Measurements from ENCODE around the gene RASGEF1B. TPM values are rescaled to one million over a fixed set of nuclear protein-coding genes. Genes with fewer than 3 reads are reported as not detected.

Gene RASGEF1B
- total RNA-seq, 1 donor from 2014 or later, result 0.34 TPM

DNA sequence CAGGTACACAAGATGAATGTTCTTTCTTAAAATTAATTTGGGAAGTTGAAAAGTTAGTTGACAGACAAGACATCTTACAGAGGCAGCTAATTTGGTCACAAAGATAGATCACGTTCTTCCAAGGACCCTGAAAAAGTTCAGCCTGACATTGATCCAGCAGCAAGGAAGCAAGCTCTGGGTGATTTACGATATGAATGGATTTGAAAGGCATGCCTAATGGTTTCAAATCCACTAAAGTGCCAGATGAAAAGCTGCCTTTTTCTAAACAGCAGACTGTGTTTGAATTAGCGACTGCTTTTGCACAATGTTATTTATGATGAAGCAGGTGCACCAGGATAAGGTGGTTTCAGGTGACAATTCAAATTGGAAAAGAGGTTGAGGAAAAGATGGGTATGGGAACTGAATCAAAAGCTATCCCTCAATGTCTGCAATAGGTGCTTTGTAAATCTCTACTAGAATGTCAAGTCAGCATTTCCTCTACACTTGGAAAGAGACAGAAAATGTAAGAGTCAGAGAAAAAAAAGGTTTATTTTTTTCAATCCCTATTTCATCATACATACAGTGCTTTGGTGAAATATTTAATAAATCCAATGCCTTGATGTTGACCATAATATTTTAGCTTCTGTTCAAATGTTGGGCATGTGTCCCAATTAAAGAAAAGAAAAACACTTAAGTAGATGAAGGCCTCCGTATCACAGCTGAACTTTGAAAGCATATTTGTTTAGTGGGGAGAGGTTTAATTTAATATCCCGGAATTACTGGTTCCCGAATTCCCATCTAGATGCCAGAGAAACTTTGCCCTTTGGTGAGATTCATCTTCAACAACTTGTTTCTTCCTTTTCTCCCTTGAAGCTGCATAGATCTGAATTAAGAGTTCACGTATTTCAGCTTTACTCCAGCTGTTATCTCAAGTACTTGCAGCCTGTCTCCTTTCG lies 6.0 kb downstream of the RASGEF1B start:
- DNase-seq, result no peak

DNA sequence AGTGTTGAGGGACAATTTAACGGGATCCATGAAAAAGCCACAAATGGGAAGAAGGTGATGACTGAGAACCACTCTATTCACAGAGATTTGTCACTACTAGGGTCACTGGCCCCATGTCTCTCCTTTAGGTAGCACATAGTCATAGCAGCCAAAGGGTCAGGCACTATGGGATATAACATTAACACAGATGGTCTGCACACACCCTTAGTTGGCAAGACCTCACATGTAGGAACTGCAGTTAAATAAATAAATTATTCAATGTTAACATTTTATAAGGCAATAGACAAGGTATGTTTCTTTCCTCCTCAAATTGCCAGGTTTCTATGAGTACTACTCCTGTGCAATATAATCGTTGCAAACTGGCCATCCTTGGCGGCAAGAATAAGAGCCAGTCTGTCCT lies 10.9 kb downstream of the RASGEF1B start:
- no peak for DNase-seq

DNA sequence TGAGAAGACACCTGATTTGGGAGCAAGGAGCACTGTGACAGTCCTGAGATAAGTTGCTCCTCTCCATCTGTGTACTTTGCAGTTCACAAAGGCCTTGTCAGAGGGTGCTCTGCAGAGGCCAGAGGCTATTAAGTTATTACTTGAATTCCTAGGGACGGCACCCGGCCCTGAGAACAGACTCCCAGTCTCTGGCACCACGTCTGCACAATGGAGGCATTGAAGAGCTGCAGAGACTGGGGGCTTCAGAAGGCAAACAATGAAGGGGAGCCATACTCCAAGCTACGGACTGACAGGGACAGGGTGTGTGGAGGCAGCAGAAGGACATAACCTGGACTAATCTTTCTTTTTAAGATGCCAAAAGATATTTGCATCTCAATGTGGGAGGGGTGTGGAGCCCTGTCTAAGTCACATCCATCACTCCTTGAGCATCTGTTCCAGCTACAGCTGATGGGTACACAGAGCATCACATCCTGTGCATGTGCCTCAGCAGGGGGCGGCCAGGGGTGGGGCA lies 11.5 kb downstream of the RASGEF1B start:
- DNase-seq, result no peak

DNA sequence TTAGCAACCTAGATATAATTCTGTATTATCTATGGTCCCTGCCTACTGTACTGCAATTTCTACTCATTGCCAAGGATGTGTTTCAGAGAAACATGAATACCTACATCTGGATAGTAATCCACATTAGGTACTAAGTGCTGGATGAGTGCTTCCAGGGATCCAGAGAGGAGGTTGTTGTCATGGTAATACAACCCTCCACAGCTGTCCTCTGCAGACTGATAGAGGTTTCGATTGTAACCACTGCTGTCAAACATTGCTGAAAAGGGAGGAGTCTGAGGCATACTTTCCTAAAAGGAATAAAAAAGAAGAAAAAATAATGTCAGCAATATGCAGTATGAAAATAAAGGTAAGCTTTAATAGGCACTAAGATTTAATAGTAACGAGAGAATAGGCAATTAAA lies 12.5 kb downstream of the RASGEF1B start:
- no peak for DNase-seq

DNA sequence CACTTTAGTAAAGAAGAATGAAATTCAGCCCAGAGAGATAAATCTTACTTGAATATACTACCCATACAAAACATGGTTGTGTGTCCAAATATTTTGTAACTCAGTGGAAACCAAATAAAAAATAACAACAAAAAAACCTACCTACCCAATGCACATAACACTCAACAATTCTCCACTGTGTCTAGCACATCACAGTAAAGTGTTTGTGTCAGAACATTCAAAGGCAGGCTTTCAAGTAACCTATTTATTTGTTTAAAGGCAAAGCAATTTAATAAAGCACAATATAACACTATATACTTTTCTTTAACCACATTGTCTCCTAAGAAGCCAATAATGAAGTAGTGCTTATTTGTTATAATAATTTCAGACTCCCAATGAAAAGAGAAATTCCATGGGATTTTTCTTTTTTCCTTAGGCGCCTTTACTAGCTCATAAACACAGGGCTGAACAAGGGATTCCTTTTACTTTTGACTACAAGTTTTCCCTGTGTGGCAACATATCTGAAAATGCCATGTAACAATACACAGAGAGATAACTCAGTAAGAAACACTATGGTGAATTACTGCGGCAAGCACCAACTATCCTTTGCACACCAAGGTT lies 13.7 kb downstream of the RASGEF1B start:
- no peak for DNase-seq

DNA sequence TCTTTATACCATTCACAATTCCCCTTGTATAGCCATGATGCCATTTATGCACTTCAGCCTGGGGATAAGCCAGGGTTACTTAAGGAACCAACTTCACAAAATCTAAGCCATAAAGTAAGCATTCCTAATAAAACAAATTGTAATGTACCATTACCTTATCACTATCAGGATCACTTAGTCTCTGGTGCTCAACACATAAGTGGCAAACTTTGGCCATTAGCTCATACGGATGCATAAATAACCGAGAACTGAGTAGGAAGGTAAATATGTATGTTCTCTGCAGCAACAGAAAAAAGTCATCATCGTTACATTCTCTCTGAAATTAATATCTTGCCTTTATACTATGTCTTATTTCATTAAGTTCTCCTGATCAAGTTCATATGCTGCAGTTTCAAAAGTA lies 14.4 kb downstream of the RASGEF1B start:
- no peak for DNase-seq

DNA sequence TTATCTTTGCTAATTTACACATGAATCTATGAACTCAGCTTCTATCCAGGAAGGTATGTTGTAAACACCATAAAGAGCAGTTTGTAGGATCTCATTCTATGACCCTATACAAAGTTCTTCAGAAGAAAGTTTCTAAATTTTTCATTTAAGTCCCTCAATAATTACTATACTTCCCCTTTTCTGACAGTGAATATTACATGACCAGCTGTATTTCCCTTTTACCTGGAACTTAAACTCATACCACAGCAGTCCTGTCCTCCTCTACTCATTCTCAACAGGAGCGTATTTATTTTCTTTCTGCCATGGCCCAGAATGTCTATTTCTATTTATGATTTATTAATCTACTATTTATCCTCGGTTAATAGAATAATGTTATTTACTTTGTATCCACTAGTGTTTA lies 15.8 kb downstream of the RASGEF1B start:
- no peak for DNase-seq

DNA sequence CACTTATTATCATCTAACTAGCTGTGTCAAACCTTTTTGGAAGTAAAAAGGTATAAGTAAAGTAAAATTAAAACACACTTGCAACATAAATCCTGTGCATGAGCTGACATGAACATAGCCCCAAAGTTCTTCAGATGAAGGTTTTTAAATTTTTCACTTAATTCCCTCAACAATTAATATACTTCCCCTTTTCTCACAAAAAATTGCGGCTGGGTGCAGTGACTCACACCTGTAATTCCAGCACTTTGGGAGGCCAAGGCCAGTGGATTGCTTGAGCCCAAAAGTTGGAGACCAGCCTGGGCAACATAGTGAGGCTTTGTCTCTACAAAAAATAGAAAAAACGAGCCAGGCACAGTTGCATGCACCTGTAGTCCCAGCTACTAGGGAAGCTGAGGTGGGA lies 16.8 kb downstream of the RASGEF1B start:
- no peak for DNase-seq

DNA sequence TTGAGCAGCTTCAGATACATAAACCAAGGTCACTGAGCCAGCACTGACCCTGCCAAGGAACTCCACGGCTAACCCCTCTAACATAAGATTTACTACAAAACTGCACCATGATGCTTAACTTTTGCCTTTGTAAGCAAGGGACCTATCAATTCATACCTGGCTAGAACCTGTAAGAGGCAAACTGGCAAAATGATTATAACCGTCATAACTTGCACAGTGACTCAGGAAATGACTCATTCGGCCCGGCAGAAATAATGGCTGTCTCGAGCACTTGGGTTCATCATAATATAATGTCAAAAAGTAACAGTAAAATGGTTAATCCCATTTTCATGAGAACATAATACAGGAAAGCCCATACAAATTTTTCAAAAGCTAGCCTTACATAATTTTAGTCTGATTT lies 17.2 kb downstream of the RASGEF1B start:
- no peak for DNase-seq

DNA sequence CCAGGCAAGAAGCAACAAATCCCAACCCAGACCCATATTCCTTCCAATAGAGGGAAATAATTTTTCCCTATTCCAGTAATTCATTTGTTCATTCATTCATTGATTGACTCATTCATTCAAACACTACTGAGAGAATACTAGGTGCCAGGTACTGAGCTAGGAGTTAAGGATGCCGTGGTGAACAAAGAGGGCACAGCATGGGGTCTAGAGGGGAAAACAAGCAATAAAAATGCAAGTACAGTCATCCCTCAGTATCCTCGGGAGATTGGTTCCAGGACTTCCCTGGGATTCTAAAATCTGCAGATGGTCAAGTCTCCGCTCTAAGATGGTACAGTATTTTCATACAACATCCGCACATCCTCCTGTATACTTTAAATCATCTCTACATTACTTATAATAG lies 18.7 kb downstream of the RASGEF1B start:
- no peak for DNase-seq

DNA sequence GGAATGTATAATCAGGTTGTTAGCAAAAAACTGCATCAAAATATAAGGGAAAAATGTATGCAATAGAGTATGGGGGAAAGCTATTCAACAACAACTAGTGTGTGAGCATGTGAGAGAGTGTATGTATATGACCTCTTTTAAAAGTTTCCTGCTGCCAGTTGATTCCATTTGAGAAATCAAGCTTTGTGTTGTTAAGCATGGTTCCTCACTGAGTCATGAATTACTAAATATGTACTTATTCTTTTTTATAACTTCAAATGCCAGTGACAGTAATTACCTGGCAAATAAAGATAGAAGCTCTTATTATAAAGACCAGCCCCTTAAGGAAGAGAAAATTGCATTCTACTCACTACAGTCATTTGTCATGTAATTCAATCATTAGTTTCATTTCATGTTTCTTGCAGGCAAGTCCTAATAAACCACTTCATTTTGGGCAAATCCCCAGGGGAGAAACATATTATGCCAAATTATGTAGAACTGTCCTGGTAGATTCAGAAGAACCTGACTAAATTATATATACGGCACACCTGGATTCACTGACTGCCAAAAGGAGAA lies 19.2 kb downstream of the RASGEF1B start:
- no peak for DNase-seq

DNA sequence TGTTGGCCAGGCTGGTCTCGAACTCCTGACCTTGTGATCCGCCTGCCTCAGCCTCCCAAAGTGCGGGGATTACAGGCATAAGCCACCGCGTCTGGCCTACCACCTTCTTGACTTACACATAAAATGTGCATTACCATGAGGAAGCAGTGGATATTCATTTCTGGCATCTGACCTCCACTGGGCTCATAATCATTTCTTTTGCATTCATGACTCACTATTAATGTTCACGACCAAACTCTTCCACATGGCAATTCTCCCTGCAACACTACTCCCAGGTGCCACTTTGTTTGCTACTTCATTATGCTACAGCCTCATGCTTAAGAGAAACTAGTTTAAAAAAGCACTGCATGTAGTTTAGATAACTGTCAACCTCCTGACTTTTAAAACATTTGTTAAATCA lies 22.7 kb downstream of the RASGEF1B start:
- DNase-seq, result no peak

DNA sequence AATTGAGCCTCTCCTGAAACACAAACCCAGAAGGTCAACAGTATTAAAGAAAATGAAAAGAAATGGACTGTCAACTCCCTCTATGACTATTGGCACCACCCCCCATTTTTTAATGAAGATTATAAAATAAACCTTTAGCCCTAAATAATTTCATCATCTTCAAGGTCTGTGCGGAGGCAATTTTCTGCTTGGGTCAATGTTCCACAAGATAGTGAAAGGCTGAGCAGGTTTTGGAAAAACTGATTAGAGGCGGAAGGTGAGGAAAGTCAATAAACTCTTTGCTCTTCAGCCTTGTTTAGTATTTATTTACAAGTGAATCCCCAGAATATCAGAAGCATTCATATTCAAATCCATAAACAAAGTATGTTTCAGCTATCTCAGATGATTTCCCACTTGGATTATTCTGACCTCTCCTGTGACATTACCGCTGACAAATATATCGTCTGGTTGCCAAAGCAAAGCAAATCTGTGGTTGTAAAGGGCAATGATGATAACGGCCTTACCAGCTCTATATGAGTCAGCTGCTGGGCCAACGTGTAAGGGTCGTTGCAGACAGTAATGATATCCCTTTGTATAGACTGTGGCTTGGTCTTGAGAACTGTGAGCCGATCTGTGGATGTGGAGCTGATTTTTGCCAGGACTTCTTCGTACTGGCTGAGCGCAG lies 24.0 kb downstream of the RASGEF1B start:
- no peak for DNase-seq

DNA sequence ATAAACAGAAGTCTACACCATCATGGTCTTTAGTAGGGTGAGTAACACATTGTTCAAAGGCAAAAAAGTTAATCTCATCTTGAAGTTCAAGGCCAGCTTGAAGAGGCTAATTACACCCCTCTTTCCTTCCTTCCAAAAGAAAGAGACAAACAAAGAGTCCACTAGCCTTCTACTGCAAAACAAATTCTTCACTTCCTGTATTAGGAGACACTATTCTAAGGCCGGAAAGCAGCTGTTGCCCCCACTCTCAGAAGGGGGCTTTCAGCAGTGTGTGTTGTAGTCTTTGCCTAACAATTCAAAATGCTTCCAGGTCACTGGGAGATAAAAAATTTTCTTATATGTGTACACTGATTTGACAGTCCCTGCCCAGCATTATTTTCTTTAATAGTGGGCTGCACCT lies 25.1 kb downstream of the RASGEF1B start:
- DNase-seq, result no peak

DNA sequence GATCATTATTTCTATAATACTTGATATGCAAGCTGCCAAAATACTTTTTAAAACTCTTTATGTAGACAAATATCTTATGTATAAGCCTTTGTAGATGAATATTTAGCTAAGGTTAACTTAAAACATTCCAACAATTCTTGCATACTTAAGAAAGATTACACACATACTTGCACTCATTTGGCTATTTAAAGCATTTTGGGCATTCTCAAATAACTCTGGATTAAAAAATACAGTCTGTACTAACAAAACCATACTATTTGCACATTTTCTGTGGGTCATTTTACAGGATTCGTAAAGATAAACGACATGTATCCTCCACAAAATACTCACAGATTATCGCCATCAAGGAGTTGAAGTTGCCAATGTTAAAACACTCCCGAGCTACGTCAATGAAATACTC lies 26.5 kb downstream of the RASGEF1B start:
- no peak for DNase-seq

DNA sequence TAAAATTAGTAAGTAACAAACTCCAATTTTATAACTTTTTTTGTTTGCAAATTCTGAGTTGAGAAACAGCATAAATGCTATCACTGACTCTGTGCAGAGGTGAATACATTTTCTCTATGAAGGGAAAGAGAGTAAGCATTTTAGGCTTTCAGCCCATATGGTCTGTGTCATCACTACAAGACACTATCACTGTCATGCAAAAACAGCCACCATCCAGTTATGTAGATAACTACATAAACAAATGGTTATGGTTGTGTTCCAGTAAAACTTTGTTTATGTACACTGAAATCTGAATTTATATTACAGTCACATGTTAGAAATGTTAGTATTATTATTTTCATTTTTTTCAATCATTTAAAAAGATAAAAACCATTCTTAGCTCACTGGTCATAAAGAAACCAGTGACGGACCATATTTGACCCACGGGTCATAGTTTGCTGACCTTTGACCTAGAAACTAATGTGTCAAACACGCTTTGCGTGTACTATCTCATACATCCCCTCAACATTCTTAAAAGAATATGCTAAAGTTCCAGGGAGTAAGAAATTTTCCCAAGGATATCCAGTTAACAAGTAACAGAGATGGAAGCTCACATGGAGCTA lies 29.1 kb downstream of the RASGEF1B start:
- no peak for DNase-seq

DNA sequence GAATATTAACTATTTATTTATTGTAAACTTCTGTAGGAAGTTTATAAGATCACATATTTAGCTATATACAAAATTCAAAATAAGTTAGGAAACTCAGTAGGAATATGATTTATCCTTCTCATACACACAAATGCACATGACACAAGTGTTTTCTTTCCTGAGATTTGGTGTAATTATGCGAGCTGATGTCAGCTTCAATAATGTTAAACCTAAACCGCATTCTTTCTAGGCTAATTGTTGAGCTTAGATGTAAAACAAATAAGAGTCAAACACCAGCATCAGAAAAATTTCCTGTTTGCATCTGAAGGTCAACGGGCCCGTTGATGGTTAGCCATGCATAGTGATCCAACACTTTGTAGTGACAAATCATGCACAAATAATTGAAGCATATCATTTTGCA lies 30.8 kb downstream of the RASGEF1B start:
- no peak for DNase-seq

DNA sequence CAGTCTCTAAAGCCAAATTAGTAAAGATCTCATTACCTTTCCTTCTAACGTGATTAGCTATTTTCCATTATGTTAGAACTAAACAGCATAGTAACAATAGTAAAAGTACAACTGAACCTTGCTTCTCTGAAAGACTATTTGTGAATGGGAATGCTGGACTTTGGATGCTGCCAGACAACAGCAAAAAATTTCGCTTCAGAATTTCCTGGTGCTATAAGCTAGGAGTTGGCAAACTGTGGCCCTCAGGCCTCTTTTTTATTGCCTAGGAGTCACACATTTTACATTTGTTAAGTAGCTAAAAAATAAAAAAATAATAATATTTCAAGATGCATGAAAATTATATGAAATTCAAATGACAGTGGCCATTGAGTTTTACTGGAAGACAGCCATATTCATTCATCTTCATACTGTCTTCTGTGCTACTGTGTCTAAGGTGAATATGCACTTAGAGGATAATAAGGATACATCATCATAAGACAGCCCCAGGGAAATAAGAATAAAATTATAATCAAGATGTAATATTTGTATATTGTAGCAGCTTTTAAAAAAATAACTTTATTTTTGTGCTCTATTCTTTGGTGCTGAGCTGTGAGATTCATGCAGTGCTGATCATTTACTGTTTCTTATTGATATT lies 34.6 kb downstream of the RASGEF1B start:
- no peak for DNase-seq

DNA sequence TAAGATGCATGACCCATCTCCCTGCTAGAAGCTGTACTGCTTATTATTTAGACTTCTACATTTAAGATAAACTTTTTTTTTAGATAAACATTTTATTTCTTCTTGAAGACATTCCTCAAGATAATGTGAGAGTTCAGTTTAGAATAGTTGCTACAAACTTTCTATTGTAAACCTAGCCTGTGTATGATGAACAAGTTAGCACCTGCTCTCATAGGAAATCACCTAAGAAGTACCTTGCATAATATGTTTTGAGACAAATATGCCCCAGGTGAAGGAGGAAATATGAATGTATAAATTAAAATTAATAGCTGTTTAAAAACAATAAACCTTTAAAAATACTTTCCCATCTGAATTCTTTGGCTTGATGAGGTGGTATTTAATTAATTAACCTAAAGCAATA lies 35.6 kb downstream of the RASGEF1B start:
- DNase-seq, result no peak

DNA sequence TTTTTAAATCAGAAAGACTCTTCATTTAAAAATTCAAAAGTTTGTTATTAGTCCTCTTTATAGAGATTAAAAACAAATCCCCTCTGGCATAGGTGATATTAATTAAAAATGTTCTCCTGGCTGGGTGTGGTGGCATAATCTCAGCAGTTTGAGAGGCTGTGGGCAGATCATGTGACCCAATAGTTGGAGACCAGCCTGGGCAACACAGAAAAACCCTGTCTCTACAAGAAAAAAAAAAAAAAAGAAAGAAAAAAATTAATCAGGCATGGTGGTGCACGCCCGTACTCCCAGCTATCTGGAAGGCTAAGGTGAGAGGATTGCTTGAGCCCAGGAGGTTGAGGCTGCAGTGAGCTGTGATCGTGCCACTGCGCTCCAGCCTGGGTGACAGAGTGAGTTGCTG lies 38.9 kb downstream of the RASGEF1B start:
- no peak for DNase-seq

DNA sequence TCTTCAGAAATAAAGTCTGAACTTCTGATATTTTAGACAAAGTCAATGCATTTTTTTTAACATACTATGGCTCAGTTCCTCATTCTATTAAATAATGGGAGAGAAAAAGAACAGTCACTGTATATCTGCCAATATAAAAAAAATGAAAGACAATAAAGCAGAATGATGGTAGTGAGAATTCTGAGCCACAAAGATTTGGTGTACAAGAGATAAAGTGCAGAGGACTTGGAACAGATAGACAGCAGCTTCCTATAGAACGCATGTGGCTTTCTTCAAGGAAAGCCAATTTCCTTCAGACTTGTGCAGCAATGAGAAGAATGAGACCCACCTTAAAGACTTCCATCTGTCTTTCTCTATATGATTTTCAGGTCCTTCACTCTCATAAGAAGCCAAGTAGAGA lies 39.7 kb downstream of the RASGEF1B start:
- no peak for DNase-seq

DNA sequence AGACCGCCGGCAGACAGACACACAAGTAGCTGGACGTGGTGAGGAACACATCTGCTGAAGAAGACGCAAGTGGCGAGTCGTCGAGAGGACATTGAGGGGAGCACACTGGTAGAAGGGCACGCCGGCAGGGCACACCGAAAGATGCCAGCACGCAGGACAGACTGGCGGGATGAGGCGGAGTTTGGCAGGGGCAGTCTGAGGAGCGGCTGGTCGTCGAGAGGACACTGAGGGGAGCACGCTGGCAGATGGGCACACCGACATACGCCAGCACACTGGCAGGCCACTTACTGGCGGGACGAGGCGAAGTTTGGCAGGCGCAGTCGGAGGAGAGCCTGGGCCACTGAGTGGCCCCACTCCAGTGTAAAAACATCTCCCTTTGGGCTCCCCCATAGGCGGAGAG lies 42.1 kb downstream of the RASGEF1B start:
- no peak for DNase-seq

Data from dermis blood vessel endothelial cell (primary cell).